Duodenal mucosa (tissue), 2 donors: ENCODE data around the gene TUBG2.
"Not testable (repeated sequence)": the region's sequence is repeated elsewhere in the genome, so short reads cannot be mapped to it uniquely, and the experiment has no call there.

Experiments
- H3K27ac ChIP-seq: one replicate; pipeline ENCODE4 v1.7.0; 2013; ENCODE audit warnings: low read depth, low read length
- H3K27me3 ChIP-seq, 2 donors: one replicate each; pipeline ENCODE4 v1.7.0; 2013; ENCODE audit warnings: low read length in 2 of 2, control low read depth in 1 of 2; ENCODE audit not compliant: insufficient read depth in 2 of 2, control insufficient read depth in 1 of 2
- H3K36me3 ChIP-seq, 2 donors: one replicate each; pipeline ENCODE4 v1.7.0; 2013; ENCODE audit warnings: low read length in 2 of 2, control low read depth in 1 of 2; ENCODE audit not compliant: insufficient read depth in 2 of 2, control insufficient read depth in 1 of 2
- H3K4me1 ChIP-seq, 2 donors: one replicate each; pipeline ENCODE4 v1.7.0; 2013; ENCODE audit warnings: low read length in 2 of 2, control low read depth in 1 of 2; ENCODE audit not compliant: insufficient read depth in 2 of 2, control insufficient read depth in 1 of 2
- H3K4me3 ChIP-seq, 2 donors: one replicate each; pipeline ENCODE4 v1.7.0; 2013; ENCODE audit warnings: low read length in 2 of 2, low read depth in 1 of 2
- H3K9ac ChIP-seq, 2 donors: one replicate each; pipeline ENCODE4 v1.7.0; 2013; ENCODE audit warnings: low read length in 2 of 2, low read depth in 1 of 2
- H3K9me3 ChIP-seq, 2 donors: one replicate each; pipeline ENCODE4 v1.7.0; 2013; ENCODE audit warnings: low read length in 2 of 2, control low read depth in 1 of 2; ENCODE audit not compliant: control insufficient read depth in 1 of 2

Gene TUBG2

DNA sequence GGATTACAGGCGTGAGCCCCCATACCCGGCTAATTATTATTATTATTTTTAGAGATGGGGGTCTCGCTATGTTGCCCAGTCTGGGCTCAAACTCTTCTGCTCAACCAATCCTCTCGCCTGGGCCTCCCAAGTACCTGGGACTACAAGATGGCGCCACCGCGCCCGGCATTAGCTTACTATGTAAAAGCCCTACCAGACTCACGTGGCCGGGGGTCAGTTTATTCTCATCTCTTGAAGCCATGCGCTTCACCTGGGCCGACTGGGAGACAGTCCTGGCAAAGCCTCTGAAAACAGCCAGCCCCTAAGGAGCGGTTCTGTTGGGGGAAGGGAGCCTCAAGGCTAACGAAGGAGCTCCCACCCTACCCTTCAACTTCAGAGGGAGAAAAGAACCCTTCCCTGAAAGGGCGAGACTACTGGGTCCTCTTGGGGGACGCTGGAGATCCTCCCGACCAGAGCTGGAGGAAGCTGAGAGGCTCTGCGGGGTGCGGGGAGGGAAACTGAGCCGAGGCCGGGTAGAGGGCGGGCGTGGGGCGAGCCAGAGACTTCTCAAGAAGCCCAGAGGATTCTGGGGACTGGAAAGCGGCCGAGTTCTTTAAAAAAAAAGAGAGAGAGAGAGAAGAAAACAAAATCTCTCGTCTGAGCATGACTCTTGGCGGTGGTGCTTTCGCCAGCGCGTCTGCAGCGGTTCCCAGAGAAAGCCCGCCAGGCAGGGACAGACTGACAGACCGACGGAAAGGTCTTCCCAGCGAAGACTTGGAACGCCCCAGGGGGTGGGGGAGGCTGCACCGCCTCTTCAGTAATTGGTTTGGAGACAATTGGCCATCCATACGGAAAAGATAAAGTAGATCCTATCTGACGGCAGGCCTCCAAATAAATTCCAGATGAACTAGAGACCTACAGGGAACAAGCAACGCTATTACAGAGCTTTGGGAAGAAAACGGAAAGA, 5.6 kb upstream of the TUBG2 start:
- H3K27ac ChIP-seq, result peak overlapping the region; percentile 50
- peaks cover 0 to 9% of the 10 kb centered on the region in 2 donors for H3K4me1 ChIP-seq
- no peaks in the 10 kb centered on the region for H3K9me3 ChIP-seq
- no peaks in the 10 kb centered on the region for H3K36me3 ChIP-seq
- H3K9ac ChIP-seq, result peak overlapping the region in 1 of 2 donors; percentile 33
- peak overlapping the region; percentile 40 to 56 for H3K4me3 ChIP-seq
- peaks cover 0 to 5% of the 10 kb centered on the region in 2 donors for H3K27me3 ChIP-seq

DNA sequence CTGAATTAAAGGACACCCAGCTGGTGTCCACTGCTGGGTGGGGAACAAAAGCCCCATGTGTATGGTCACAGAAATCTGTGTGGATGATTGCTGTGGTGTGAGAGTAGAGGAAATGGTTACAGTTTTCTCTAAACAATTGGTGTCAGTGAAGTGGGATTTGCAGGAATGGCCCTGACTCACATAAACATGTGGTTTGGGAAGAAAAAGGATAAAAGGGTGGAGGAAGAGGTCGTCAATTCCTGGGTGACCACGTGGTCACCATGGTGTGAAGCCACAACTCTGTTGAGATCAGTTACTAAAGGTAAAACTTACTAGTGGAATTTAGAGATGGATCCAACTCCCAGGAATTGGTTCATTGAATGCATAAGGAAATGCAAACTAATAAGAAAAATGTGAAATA, 3.6 kb upstream of the TUBG2 start:
- H3K9ac ChIP-seq, result no peak overlapping the region
- H3K4me3 ChIP-seq, result no peak overlapping the region
- H3K36me3 ChIP-seq, result no peaks in the 10 kb centered on the region
- H3K4me1 ChIP-seq, result peaks cover 5 to 24% of the 10 kb centered on the region in 2 donors
- no peaks in the 10 kb centered on the region for H3K9me3 ChIP-seq
- peaks cover 0 to 5% of the 10 kb centered on the region in 2 donors for H3K27me3 ChIP-seq
- no peak overlapping the region for H3K27ac ChIP-seq

DNA sequence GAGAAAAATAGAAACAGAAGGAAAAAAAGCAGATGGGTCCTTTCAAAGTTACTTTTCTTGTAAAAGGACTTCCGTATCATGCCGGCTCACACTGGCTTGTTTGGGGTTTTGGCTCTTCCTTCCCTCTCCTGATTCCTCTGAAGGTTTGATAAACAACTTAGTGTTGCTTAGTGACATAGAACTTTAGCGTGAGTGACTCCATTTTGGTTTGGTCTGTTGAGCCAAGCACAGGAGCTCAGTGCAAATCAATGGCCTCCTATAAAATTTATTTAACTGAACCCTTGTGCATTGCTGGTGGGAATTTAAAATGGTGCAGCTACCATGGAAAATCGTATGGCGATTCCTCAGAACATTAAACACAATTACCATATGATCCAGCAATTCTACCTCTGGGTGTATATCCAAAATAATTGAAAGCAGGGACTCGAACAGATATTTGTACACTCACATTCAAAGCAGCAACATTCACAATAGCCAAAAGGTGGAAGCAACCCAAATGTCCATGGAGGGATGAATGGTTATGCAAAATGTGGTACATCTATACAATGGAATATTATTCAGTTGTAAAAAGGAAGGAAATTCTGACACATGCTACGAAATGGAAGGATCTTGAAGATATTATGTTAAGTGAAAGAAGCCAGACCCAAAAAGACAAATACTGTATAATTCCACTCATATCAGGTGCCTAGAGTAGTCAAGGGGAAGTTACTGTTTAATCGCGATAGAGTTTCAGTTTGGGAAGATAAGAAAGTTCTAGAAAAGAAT, 1.1 kb upstream of the TUBG2 start:
- peaks cover 0 to 5% of the 10 kb centered on the region in 2 donors for H3K27me3 ChIP-seq
- H3K4me3 ChIP-seq, result no peak overlapping the region
- no peaks in the 10 kb centered on the region for H3K9me3 ChIP-seq
- no peak overlapping the region for H3K9ac ChIP-seq
- H3K4me1 ChIP-seq, result peaks cover 10 to 29% of the 10 kb centered on the region in 2 donors
- no peak overlapping the region for H3K27ac ChIP-seq
- H3K36me3 ChIP-seq, result no peaks in the 10 kb centered on the region

DNA sequence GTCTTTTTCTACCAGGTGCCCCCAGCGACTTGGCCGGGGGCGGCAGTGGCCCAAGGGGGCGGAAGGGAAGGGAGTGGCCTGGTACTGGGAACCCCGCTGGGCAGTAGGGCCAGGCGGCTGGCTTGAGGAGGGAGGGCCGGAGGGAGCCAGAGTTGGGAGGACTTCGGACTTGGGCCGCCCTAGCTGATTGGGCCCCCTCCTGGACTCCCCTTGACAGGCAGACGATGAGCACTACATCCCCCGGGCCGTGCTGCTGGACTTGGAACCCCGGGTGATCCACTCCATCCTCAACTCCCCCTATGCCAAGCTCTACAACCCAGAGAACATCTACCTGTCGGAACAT, 819 bp downstream of the TUBG2 start:
- H3K27ac ChIP-seq, H3K9me3 ChIP-seq, H3K27me3 ChIP-seq, H3K36me3 ChIP-seq: not testable (repeated sequence)
- Histone ChIP-seq H3K9ac (peak overlapping the region in 1 of 2 donors; percentile 60), H3K4me3 (peak overlapping the region in 1 of 2 donors; percentile 74), H3K4me1 (peaks cover 10 to 23% of the 10 kb centered on the region in 2 donors)

DNA sequence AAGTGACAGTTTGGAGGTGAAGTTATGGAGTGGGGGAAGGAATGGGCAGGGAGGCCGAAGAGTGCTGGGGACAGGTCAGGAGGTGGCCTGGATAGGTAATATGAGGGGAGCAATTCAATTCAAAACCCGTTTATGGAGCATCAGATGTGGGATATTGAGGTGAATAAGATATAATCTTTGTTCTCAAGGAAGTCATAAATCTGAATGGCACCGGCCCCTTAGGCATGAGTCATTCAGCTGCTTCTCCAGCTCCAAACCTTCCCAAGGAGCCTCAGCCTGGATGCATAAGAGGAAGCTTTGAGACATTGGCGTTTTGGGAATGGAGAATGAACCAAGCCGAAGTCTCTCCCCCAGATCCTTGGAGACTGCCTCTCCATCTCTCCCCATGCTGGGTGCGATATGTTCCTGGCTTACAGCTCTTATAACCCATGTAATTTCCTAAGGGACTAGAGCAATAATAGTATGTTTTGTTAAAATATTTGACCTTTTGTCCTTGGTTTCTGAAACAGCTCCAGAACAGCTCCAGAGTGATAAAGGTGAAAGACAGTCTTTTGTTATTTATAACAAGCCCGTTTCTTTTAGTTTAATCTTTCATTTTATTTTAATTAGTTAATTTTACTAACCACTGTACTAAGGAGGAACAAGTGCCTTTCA, 1.7 kb downstream of the TUBG2 start:
- H3K4me3 ChIP-seq, result no peak overlapping the region
- H3K27ac ChIP-seq, result no peak overlapping the region
- peaks cover 10 to 19% of the 10 kb centered on the region in 2 donors for H3K4me1 ChIP-seq

DNA sequence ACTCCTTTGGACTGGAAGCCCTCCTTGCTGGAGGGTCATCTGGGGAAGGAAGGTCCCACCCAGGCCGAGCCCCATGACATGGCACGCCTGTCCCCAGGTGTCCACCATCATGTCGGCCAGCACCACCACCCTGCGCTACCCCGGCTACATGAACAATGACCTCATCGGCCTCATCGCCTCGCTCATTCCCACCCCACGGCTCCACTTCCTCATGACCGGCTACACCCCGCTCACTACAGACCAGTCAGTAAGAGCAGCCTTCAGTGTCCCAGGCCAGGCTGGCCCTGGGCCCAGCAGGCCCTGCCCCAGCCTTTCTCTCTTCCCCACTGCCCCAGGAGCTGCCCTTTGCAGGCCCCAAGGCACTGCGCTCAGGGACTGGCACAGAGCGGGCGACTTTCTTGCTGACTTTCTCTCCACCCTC, 6.5 kb downstream of the TUBG2 start:
- no peaks in the 10 kb centered on the region for H3K9me3 ChIP-seq
- peaks cover 17 to 18% of the 10 kb centered on the region in 2 donors for H3K36me3 ChIP-seq
- H3K4me3 ChIP-seq, result no peak overlapping the region
- H3K9ac ChIP-seq, result no peak overlapping the region
- peaks cover 12 to 18% of the 10 kb centered on the region in 2 donors for H3K4me1 ChIP-seq
- H3K27ac ChIP-seq, result no peak overlapping the region
- no peaks in the 10 kb centered on the region for H3K27me3 ChIP-seq

More for the DNA sequence above, 1.7 kb downstream of the TUBG2 start:
- H3K36me3 ChIP-seq, result peaks cover 0 to 4% of the 10 kb centered on the region in 2 donors
- H3K9me3 ChIP-seq, result no peaks in the 10 kb centered on the region
- no peaks in the 10 kb centered on the region for H3K27me3 ChIP-seq
- no peak overlapping the region for H3K9ac ChIP-seq

DNA sequence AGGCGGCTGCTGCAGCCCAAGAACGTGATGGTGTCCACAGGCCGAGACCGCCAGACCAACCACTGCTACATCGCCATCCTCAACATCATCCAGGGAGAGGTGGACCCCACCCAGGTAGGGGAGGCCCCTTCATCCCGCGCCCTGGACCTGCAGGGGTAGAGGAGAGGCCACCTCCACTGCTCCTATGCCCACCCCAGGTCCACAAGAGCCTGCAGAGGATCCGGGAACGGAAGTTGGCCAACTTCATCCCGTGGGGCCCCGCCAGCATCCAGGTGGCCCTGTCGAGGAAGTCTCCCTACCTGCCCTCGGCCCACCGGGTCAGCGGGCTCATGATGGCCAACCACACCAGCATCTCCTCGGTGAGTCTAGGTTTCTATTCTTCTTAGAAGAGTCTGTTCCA, 7.0 kb downstream of the TUBG2 start:
- not testable (repeated sequence) for H3K27me3 ChIP-seq, H3K9me3 ChIP-seq, H3K4me3 ChIP-seq, H3K9ac ChIP-seq, H3K27ac ChIP-seq
- Histone ChIP-seq H3K4me1 (peaks cover 9 to 14% of the 10 kb centered on the region in 2 donors), H3K36me3 (peaks cover 17 to 22% of the 10 kb centered on the region in 2 donors)

DNA sequence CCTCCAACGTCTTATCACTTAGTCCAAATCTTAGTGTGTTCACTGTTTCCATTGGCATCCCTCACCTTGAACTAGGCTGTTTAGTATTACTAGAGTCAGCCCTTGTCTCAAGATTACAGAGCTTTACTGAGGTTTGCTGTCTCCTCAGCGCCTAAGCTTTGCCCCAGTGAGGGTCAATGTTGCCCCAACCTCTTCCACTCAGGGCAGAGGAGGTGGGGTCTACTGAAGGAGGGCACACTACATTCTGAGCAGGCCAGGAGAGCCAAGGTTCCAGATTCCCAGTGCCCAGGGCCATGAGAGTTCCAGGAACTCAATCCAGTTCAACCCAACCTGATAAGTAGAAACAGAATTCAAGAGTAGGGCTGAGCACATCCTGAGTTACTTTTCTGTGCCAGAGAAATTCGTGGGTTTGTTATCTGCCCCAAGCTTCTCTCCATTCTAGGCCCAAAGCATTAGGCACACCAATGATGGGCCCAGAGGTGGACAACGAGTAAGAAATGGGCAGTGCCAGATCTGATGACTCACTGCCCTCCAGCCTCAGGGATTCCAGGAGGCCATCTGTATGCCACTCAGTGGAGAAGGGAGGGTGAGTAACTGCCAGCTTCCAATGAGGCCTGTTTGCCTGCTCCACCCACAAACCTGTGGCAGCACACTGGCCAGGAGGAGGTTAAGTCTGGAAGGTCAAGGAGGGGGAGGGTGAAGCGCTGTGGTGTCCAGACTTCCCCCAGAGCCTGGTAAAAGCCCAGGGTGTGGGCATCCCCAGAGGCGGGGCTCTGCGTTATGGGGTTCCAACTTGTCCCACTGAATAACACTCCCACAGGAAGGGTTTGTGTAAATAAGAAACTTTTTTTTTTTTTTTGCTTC, 8.2 kb downstream of the TUBG2 start:
- peaks cover 9 to 14% of the 10 kb centered on the region in 2 donors for H3K4me1 ChIP-seq
- peak overlapping the region in 1 of 2 donors; percentile 12 for H3K9ac ChIP-seq
- H3K27me3 ChIP-seq, result no peaks in the 10 kb centered on the region
- peak overlapping the region; percentile 38 for H3K27ac ChIP-seq
- no peaks in the 10 kb centered on the region for H3K9me3 ChIP-seq
- H3K4me3 ChIP-seq, result no peak overlapping the region
- H3K36me3 ChIP-seq, result peaks cover 17 to 33% of the 10 kb centered on the region in 2 donors

DNA sequence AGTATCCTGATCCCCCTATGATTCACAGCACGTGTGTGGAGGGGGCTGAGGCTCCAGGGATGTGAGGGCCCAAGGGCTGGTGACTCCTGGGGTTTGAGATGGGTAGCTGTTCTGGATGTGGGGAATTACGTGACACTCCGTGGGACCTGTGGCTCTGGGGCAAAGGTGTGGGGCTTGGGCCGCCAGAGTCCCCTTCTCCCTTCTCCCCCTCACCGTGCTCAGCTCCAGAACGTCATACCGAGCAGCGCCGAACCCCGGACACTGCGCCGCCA, 10.6 kb downstream of the TUBG2 start:
- H3K36me3 ChIP-seq, result peaks cover 17 to 35% of the 10 kb centered on the region in 2 donors
- H3K4me3 ChIP-seq, result peak overlapping the region in 1 of 2 donors; percentile 28
- H3K9ac ChIP-seq, result no peak overlapping the region
- peaks cover 16 to 25% of the 10 kb centered on the region in 2 donors for H3K4me1 ChIP-seq
- H3K9me3 ChIP-seq, result no peaks in the 10 kb centered on the region
- H3K27me3 ChIP-seq, result no peaks in the 10 kb centered on the region
- H3K27ac ChIP-seq, result no peak overlapping the region
